ENCODE results near the gene GNG4. TPM values are rescaled to one million over a fixed set of nuclear protein-coding genes. Genes with fewer than 3 reads are reported as not detected.

Gene GNG4
- total RNA-seq, 1 donor from 2014 or later: 0.60 TPM

GRCh38 chr1:235613602-235614001 lies 36.0 kb downstream of the GNG4 start:
- no peak for TF ChIP-seq CTCF (IDR thresholded peaks at IDR 0.05)
- Mint-ChIP-seq H3K4me1 (ENCODE audit: low read depth) (peaks cover 14% of the 10 kb centered on the region), H3K27me3 (ENCODE audit: low read depth) (no peaks in the 10 kb centered on the region), H3K27ac (ENCODE audit: unreplicated experiment) (no peak overlapping the region), H3K36me3 (ENCODE audit: low read depth) (no peaks in the 10 kb centered on the region), H3K9me3 (ENCODE audit: low read depth) (no peaks in the 10 kb centered on the region), H3K4me3 (ENCODE audit: unreplicated experiment) (no peak overlapping the region)
- DNase-seq (ENCODE audit: low spot score): no peak

- H3K27me3 Mint-ChIP-seq (ENCODE audit: low read depth): no peaks in the 10 kb centered on the region
- H3K27ac Mint-ChIP-seq (ENCODE audit: unreplicated experiment): no peak overlapping the region
- no peak for DNase-seq (ENCODE audit: low spot score)
- H3K36me3 Mint-ChIP-seq (ENCODE audit: low read depth): no peaks in the 10 kb centered on the region
- H3K9me3 Mint-ChIP-seq (ENCODE audit: low read depth): no peaks in the 10 kb centered on the region
- peaks cover 8% of the 10 kb centered on the region for H3K4me1 Mint-ChIP-seq (ENCODE audit: low read depth)
- TF ChIP-seq CTCF (IDR thresholded peaks at IDR 0.05): no peak
- no peak overlapping the region for H3K4me3 Mint-ChIP-seq (ENCODE audit: unreplicated experiment)
These were observed 36.8 kb downstream of the GNG4 start for GRCh38 chr1:235612761-235613160.

GRCh38 chr1:235610157-235610556 lies 39.4 kb downstream of the GNG4 start:
- no peaks in the 10 kb centered on the region for H3K4me1 Mint-ChIP-seq (ENCODE audit: low read depth)
- H3K9me3 Mint-ChIP-seq (ENCODE audit: low read depth): no peaks in the 10 kb centered on the region
- TF ChIP-seq CTCF (IDR thresholded peaks at IDR 0.05): no peak

GRCh38 chr1:235608278-235608677 lies 41.3 kb downstream of the GNG4 start:
- no peaks in the 10 kb centered on the region for H3K4me1 Mint-ChIP-seq (ENCODE audit: low read depth)
- peaks cover 3% of the 10 kb centered on the region for H3K9me3 Mint-ChIP-seq (ENCODE audit: low read depth)
- no peaks in the 10 kb centered on the region for H3K36me3 Mint-ChIP-seq (ENCODE audit: low read depth)
- no peak for TF ChIP-seq CTCF (IDR thresholded peaks at IDR 0.05)
- H3K27ac Mint-ChIP-seq (ENCODE audit: unreplicated experiment): no peak overlapping the region
- no peaks in the 10 kb centered on the region for H3K27me3 Mint-ChIP-seq (ENCODE audit: low read depth)
- DNase-seq (ENCODE audit: low spot score): no peak
- H3K4me3 Mint-ChIP-seq (ENCODE audit: unreplicated experiment): no peak overlapping the region

More at GRCh38 chr1:235610157-235610556, 39.4 kb downstream of the GNG4 start:
- H3K4me3 Mint-ChIP-seq (ENCODE audit: unreplicated experiment): no peak overlapping the region
- H3K36me3 Mint-ChIP-seq (ENCODE audit: low read depth): no peaks in the 10 kb centered on the region
- no peak for DNase-seq (ENCODE audit: low spot score)
- H3K27me3 Mint-ChIP-seq (ENCODE audit: low read depth): no peaks in the 10 kb centered on the region
- H3K27ac Mint-ChIP-seq (ENCODE audit: unreplicated experiment): no peak overlapping the region

GRCh38 chr1:235607284-235607683 lies 42.3 kb downstream of the GNG4 start:
- Mint-ChIP-seq H3K36me3 (ENCODE audit: low read depth) (no peaks in the 10 kb centered on the region), H3K27me3 (ENCODE audit: low read depth) (no peaks in the 10 kb centered on the region), H3K9me3 (ENCODE audit: low read depth) (peaks cover 3% of the 10 kb centered on the region), H3K27ac (ENCODE audit: unreplicated experiment) (no peak overlapping the region), H3K4me3 (ENCODE audit: unreplicated experiment) (no peak overlapping the region), H3K4me1 (ENCODE audit: low read depth) (no peaks in the 10 kb centered on the region)
- DNase-seq (ENCODE audit: low spot score): peak; percentile 47
- TF ChIP-seq CTCF (IDR thresholded peaks at IDR 0.05): no peak
